Keratinocyte (primary cell): ENCODE data around the gene SCRT2. TPM values are rescaled to one million over a fixed set of nuclear protein-coding genes. Genes with fewer than 3 reads are reported as not detected.

ENCODE experiments used
- DNase-seq: peaks from one replicate; pipeline ENCODE4 v3.0.0-alpha.2; 2011; ENCODE audit warnings: low read depth, missing footprints, low spot score
- FAIRE-seq: peaks from 2 replicates; lab custom pipeline; 2011; peaks lifted over from hg19 to GRCh38; lab: Jason Lieb, UNC
- H2AFZ ChIP-seq: 2 replicates; pipeline ENCODE4 v1.6.0; 2012; ENCODE audit warnings: low read length, control low read depth, inconsistent platforms; ENCODE audit not compliant: control insufficient read depth
- H3K27ac ChIP-seq: 2 replicates; pipeline ENCODE4 v1.5.1; 2011; ENCODE audit warnings: low read length; ENCODE audit not compliant: control insufficient read depth, insufficient read depth
- H3K27me3 ChIP-seq: 3 replicates; pipeline ENCODE4 v1.6.0; 2011; ENCODE audit warnings: low read length; ENCODE audit not compliant: control insufficient read depth, insufficient read depth; ENCODE audit errors: extremely low read depth
- H3K36me3 ChIP-seq, 2 experiments: 2 replicates in 1 of 2; 3 replicates in 1 of 2; pipeline ENCODE4 v1.5.1; 2011; ENCODE audit warnings: low read length in 2 of 2, mild to moderate bottlenecking in 1 of 2; ENCODE audit not compliant: control insufficient read depth in 2 of 2, insufficient read depth in 2 of 2; ENCODE audit errors: extremely low read depth in 1 of 2
- H3K4me1 ChIP-seq: 3 replicates; pipeline ENCODE4 v1.5.1; 2011; ENCODE audit warnings: low read length; ENCODE audit not compliant: control insufficient read depth, insufficient read depth; ENCODE audit errors: extremely low read depth
- H3K4me2 ChIP-seq: 3 replicates; pipeline ENCODE4 v1.6.0; 2011; ENCODE audit warnings: low read depth, low read length; ENCODE audit not compliant: control insufficient read depth, insufficient read depth; ENCODE audit errors: extremely low read depth
- H3K4me3 ChIP-seq, 3 experiments: fragments of 200-600 bp in 1 of 3; sonication (generic) in 1 of 3; 2 replicates in 2 of 3; 3 replicates in 1 of 3; pipeline ENCODE4 v1.5.1; 2011 to 2016; ENCODE audit warnings: low read length in 3 of 3, mild to moderate bottlenecking in 3 of 3, control low read depth in 2 of 3, inconsistent platforms in 1 of 3, low read depth in 1 of 3, mixed read lengths in 1 of 3, mixed run types in 1 of 3, moderate library complexity in 1 of 3; ENCODE audit not compliant: control insufficient read depth in 2 of 3, insufficient read depth in 2 of 3; ENCODE audit errors: extremely low read depth in 1 of 3
- H3K79me2 ChIP-seq: 2 replicates; pipeline ENCODE4 v1.6.0; 2012; ENCODE audit warnings: low read length; ENCODE audit not compliant: control insufficient read depth, insufficient read depth
- H3K9ac ChIP-seq: 3 replicates; pipeline ENCODE4 v1.6.0; 2011; ENCODE audit warnings: low read length; ENCODE audit not compliant: control insufficient read depth, insufficient read depth; ENCODE audit errors: extremely low read depth
- H3K9me1 ChIP-seq: 3 replicates; pipeline ENCODE4 v1.6.0; 2011; ENCODE audit warnings: low read length; ENCODE audit not compliant: control insufficient read depth, insufficient read depth; ENCODE audit errors: extremely low read depth
- H3K9me3 ChIP-seq: 2 replicates; pipeline ENCODE4 v1.5.1; 2012; ENCODE audit warnings: low read depth, low read length; ENCODE audit not compliant: control insufficient read depth
- H4K20me1 ChIP-seq: 3 replicates; pipeline ENCODE4 v1.6.0; 2011; ENCODE audit warnings: low read length; ENCODE audit not compliant: control insufficient read depth, insufficient read depth; ENCODE audit errors: extremely low read depth
- EZH2 ChIP-seq: IDR thresholded peaks from one replicate; pipeline ENCODE4 v1.6.1; 2012; ENCODE audit warnings: inconsistent platforms, mild to moderate bottlenecking, low read length, moderate library complexity
- dilution Hi-C: fragments of 300-500 bp; cut with MboI; formaldehyde crosslinking; loops from one replicate; pipeline ENCODE4 v1.7.0; 2020; ENCODE audit warnings: low sequenced_read_pairs; ENCODE audit not compliant: extremely low pct_ligation_motif_present
- polyA plus RNA-seq, 5 experiments: library from polyadenylated mRNA; depleted of rRNA in 3 of 5; stranded (reverse) in 3 of 5; stranded (forward) in 1 of 5; unstranded in 1 of 5; fragments of >200 nt; gene quantifications; 1 replicate in 1 of 5; 2 replicates in 3 of 5; 3 replicates in 1 of 5; pipeline versions ENCODE4 v1.2.1 to v1.2.3, GENCODE V29; 2011 to 2012; ENCODE audit warnings: missing spikeins in 2 of 5, low read depth in 1 of 5, low replicate concordance in 1 of 5
- TF ChIP-seq, protein P1 (sequence below), 3 experiments: IDR thresholded peaks in 1 of 3; conservative IDR thresholded peaks in 1 of 3; optimal IDR thresholded peaks in 1 of 3; 2 replicates in 2 of 3; 3 replicates in 1 of 3; pipeline versions ENCODE3 to v1.5.1; 2011; ENCODE audit warnings: low read length in 3 of 3, mild to moderate bottlenecking in 3 of 3, moderate library complexity in 2 of 3, control low read depth in 1 of 3, inconsistent platforms in 1 of 3; ENCODE audit not compliant: insufficient read depth in 2 of 3; ENCODE audit errors: extremely low read depth in 1 of 3

Gene SCRT2
- polyA plus RNA-seq, 1 donor (not counting 4 experiments of a cell fraction or from before 2014, with no cell fraction given), result not detected

DNA sequence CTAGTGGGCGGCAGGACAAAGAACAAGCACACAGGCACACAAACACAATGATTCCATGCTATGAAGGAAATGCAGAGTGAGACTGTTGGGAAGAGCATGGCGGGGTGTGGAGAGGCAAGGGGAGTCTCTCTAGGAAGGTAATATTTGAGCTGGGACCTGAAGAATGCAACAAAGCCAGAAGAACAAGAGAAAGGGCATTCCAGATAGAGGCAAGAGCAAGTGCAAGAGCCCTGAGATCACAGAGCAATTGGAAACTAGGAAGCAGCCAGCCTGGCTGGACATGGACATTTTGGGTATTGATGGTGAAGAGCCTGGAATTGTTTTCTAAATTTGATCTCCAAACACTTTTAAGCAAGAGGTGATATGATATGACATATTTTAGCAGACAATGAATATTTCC, 38.0 kb downstream of the SCRT2 start:
- no peak for FAIRE-seq
- Histone ChIP-seq H3K27me3 (peaks cover 35% of the 10 kb centered on the region), H3K9ac (no peak overlapping the region), H3K4me2 (no peak overlapping the region), H3K9me3 (no peaks in the 10 kb centered on the region), H3K4me1 (no peaks in the 10 kb centered on the region), H3K79me2 (no peaks in the 10 kb centered on the region), H3K36me3 (no peaks in the 10 kb centered on the region), H3K9me1 (no peaks in the 10 kb centered on the region), H3K27ac (no peak overlapping the region), H3K4me3 (no peak overlapping the region), H2AFZ (no peak overlapping the region), H4K20me1 (no peaks in the 10 kb centered on the region)
- TF ChIP-seq, protein P1, sequence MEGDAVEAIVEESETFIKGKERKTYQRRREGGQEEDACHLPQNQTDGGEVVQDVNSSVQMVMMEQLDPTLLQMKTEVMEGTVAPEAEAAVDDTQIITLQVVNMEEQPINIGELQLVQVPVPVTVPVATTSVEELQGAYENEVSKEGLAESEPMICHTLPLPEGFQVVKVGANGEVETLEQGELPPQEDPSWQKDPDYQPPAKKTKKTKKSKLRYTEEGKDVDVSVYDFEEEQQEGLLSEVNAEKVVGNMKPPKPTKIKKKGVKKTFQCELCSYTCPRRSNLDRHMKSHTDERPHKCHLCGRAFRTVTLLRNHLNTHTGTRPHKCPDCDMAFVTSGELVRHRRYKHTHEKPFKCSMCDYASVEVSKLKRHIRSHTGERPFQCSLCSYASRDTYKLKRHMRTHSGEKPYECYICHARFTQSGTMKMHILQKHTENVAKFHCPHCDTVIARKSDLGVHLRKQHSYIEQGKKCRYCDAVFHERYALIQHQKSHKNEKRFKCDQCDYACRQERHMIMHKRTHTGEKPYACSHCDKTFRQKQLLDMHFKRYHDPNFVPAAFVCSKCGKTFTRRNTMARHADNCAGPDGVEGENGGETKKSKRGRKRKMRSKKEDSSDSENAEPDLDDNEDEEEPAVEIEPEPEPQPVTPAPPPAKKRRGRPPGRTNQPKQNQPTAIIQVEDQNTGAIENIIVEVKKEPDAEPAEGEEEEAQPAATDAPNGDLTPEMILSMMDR (optimal IDR thresholded peaks at IDR 0.05 in 1 of 3, IDR thresholded peaks at IDR 0.05 in 1 of 3, conservative IDR thresholded peaks at IDR 0.05 in 1 of 3; ENCODE audit: extremely low read depth in 1 of 3, insufficient read depth in 2 of 3, low read length in 3 of 3), result no peak
- TF ChIP-seq EZH2, result no peak
- dilution Hi-C loops, result no loop called here
- DNase-seq, result no peak

DNA sequence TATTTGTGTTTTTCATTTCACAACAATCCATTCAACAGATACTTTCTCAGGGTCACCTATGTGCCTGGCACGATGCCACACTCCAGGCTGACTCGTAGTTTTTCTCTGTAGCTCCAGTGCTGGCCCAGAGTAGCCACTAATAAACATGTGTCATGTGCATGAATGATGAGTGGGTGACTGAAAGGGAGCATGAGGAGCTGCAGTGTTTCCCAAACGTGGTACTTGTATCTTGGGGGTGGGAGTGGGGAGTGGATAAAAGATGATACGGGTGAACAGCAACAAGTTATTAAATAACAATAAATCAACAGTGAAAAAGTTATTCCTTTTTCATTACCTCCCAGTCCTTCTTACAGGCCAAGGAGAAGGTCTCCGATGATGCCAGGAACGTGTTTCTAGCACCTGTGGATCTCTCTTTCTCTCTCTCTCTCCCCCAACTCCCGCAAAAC, 39.7 kb downstream of the SCRT2 start:
- TF ChIP-seq EZH2, result no peak
- TF ChIP-seq, protein P1 (optimal IDR thresholded peaks at IDR 0.05 in 1 of 3, IDR thresholded peaks at IDR 0.05 in 1 of 3, conservative IDR thresholded peaks at IDR 0.05 in 1 of 3; ENCODE audit: extremely low read depth in 1 of 3, insufficient read depth in 2 of 3, low read length in 3 of 3), result no peak

More for the DNA sequence above, 39.7 kb downstream of the SCRT2 start:
- no peak for FAIRE-seq
- DNase-seq, result no peak
- no peaks in the 10 kb centered on the region for H3K79me2 ChIP-seq
- no peak overlapping the region for H2AFZ ChIP-seq
- no peak overlapping the region for H3K4me2 ChIP-seq
- no peaks in the 10 kb centered on the region for H3K36me3 ChIP-seq
- dilution Hi-C loops, result no loop called here
- no peaks in the 10 kb centered on the region for H4K20me1 ChIP-seq
- H3K4me1 ChIP-seq, result no peaks in the 10 kb centered on the region
- H3K27me3 ChIP-seq, result peaks cover 30% of the 10 kb centered on the region
- H3K27ac ChIP-seq, result no peak overlapping the region
- H3K9ac ChIP-seq, result no peak overlapping the region
- no peaks in the 10 kb centered on the region for H3K9me1 ChIP-seq
- no peaks in the 10 kb centered on the region for H3K9me3 ChIP-seq
- H3K4me3 ChIP-seq, result no peak overlapping the region
